IPS DF 6.9 (cell line): ENCODE measurements around the gene MAP3K14.

Experiments
- DNase-seq: peaks from one replicate; pipeline ENCODE4 v3.0.0-alpha.2; 2013; ENCODE audit warnings: low read depth, low spot score
- H3K27ac ChIP-seq: one replicate; pipeline ENCODE4 v1.5.1; 2013; ENCODE audit warnings: low read length, control low read depth
- H3K27me3 ChIP-seq: 2 replicates; pipeline ENCODE4 v1.6.1; 2013; ENCODE audit warnings: mild to moderate bottlenecking, low read length; ENCODE audit not compliant: control insufficient read depth, insufficient read depth
- H3K36me3 ChIP-seq: 2 replicates; pipeline ENCODE4 v1.6.1; 2013; ENCODE audit warnings: low read length; ENCODE audit not compliant: control insufficient read depth, insufficient read depth
- H3K4me1 ChIP-seq: 2 replicates; pipeline ENCODE4 v1.6.1; 2013; ENCODE audit warnings: low read length; ENCODE audit not compliant: control insufficient read depth, insufficient read depth
- H3K4me3 ChIP-seq: 2 replicates; pipeline ENCODE4 v1.5.1; 2013; ENCODE audit warnings: mild to moderate bottlenecking, low read length
- H3K9me3 ChIP-seq: 2 replicates; pipeline ENCODE4 v1.6.1; 2013; ENCODE audit warnings: low read length, inconsistent platforms; ENCODE audit not compliant: control insufficient read depth, insufficient read depth
- WGBS: extraction: QIAGEN DNeasy Blood & Tissue Kit; methylation state at CpG from one replicate; pipeline ENCODE4 v1.1.7; 2013; ENCODE audit warnings: mixed read lengths, missing lambda C conversion rate; ENCODE audit not compliant: insufficient read length, insufficient coverage; 5-methylcytosine and 5-hydroxymethylcytosine counted together

Gene MAP3K14

DNA sequence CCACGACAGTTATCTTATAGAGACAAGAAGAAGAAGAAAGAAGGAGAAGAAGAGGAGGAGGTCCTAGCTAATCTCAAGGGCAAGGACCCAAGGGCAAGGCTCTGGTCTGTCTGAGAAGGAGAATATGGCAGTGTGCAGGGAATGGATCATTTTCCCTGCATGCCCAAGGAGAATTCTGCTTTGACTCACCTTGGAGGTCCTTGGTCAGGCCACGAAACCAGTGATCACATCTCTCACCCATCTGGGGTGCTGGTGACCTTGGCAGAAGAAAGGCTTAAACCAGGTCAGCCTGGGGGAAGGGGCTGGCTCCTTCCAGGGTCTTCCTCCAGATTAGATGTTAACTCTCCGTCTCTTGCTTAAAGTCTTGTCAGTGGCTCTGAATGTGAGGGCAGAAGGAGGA lies 96.7 kb downstream of the MAP3K14 start:
- WGBS = no CpG with 5 or more reads among the region's 3 CpGs

DNA sequence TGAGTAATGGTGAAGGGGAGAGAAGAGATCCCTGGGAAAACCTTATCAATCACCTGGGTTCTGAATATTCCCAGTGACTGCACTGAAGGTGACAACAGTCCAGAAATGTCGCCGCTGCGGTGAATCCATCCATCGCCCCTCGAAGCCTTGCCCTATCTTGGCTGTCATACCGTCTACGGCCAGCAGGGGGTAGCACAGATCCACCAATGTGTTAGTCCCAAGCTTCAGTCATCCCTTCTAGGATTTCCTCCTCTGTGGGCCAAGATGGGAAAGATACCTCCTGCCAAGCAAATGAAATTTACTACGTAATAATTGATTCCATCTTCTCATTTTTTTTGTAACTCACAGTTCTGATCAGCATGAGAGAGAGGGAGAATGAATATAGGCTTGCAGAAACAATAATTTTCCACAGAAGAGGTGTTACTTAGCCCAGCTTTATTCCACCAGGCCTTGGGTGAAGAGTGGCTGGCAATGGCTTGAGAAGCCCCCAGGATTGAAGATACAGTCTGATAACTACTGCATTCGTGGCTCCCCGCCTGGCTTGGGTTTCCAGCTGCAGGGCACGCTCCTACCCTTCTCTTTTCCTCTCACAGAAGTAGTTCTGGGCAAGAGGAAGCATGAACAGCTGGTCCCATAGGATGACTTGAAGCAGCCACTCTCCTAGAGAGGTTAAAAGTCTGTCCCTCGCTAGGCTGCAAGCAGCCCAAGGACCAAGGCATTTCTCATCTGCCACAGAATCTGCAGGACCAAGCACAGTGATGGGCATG lies 97.7 kb downstream of the MAP3K14 start:
- Histone ChIP-seq H3K27me3 (peaks cover 15% of the 10 kb centered on the region), H3K27ac (no peak overlapping the region), H3K4me3 (no peak overlapping the region), H3K36me3 (no peaks in the 10 kb centered on the region), H3K9me3 (no peaks in the 10 kb centered on the region), H3K4me1 (no peaks in the 10 kb centered on the region)
- no peak for DNase-seq
- WGBS = no CpG with 5 or more reads among the region's 12 CpGs

More for the DNA sequence above, 96.7 kb downstream of the MAP3K14 start:
- no peak overlapping the region for H3K4me3 ChIP-seq
- H3K27ac ChIP-seq = no peak overlapping the region
- H3K36me3 ChIP-seq = no peaks in the 10 kb centered on the region
- H3K9me3 ChIP-seq = no peaks in the 10 kb centered on the region
- peaks cover 15% of the 10 kb centered on the region for H3K27me3 ChIP-seq
- no peaks in the 10 kb centered on the region for H3K4me1 ChIP-seq
- no peak for DNase-seq
